Kidney epithelial cell (primary cell): ENCODE data around the gene KMT5C. TPM values are rescaled to one million over a fixed set of nuclear protein-coding genes. Genes with fewer than 3 reads are reported as not detected.

Experiments used
- DNase-seq: peaks from one replicate; pipeline ENCODE4 v3.0.0-alpha.2; 2010; ENCODE audit warnings: low read depth
- H3K27me3 ChIP-seq: 2 replicates; pipeline ENCODE4 v1.6.0; 2011; ENCODE audit warnings: low read length; ENCODE audit not compliant: control insufficient read depth, insufficient read depth
- H3K36me3 ChIP-seq: 2 replicates; pipeline ENCODE4 v1.5.1; 2011; ENCODE audit warnings: low read length; ENCODE audit not compliant: control insufficient read depth, insufficient read depth
- H3K4me3 ChIP-seq: 2 replicates; pipeline ENCODE4 v1.5.1; 2011; ENCODE audit warnings: low read depth, mild to moderate bottlenecking, control low read depth, low read length
- total RNA-seq: library from RNA; depleted of rRNA; stranded (reverse); fragments of >200 nt; gene quantifications from 2 replicates; pipeline ENCODE4 v1.2.3, GENCODE V29; 2015
- TF ChIP-seq, protein P1 (sequence below): IDR thresholded peaks from 2 replicates; pipeline ENCODE4 v1.5.1; 2011; ENCODE audit warnings: mild to moderate bottlenecking, moderate library complexity, low read length, control low read depth, inconsistent platforms; ENCODE audit not compliant: insufficient read depth, poor library complexity, severe bottlenecking

KMT5C gene
- total RNA-seq, 1 donor from 2014 or later, result 11.9 TPM

DNA sequence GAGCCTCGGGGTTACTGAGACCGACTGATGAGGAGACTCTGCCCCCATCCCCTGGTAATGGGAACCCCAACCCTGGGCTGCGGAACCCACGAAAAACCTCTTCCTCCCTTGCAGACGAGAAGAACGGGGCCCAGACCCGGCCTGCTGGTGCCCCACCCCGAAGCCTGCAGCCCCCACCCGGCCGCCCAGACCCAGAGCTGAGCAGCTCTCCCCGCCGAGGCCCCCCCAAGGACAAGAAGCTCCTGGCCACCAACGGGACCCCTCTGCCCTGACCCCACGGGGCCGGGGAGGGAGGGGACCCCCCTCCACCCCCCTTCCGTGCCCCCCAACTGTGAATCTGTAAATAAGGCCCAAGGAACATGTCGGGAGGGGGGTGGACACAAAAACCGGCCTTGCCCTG is 27.9 kb upstream of the KMT5C start:
- Histone ChIP-seq H3K4me3 (no peak overlapping the region), H3K27me3 (peaks cover 2% of the 10 kb centered on the region), H3K36me3 (no peaks in the 10 kb centered on the region)
- TF ChIP-seq, protein P1, sequence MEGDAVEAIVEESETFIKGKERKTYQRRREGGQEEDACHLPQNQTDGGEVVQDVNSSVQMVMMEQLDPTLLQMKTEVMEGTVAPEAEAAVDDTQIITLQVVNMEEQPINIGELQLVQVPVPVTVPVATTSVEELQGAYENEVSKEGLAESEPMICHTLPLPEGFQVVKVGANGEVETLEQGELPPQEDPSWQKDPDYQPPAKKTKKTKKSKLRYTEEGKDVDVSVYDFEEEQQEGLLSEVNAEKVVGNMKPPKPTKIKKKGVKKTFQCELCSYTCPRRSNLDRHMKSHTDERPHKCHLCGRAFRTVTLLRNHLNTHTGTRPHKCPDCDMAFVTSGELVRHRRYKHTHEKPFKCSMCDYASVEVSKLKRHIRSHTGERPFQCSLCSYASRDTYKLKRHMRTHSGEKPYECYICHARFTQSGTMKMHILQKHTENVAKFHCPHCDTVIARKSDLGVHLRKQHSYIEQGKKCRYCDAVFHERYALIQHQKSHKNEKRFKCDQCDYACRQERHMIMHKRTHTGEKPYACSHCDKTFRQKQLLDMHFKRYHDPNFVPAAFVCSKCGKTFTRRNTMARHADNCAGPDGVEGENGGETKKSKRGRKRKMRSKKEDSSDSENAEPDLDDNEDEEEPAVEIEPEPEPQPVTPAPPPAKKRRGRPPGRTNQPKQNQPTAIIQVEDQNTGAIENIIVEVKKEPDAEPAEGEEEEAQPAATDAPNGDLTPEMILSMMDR, result no peak
- DNase-seq, result no peak

GRCh38 chr19:55312621-55313512 is 26.8 kb upstream of the KMT5C start:
- Histone ChIP-seq H3K4me3 (no peak overlapping the region), H3K27me3 (peaks cover 2% of the 10 kb centered on the region), H3K36me3 (no peaks in the 10 kb centered on the region)
- DNase-seq, result no peak
- TF ChIP-seq, protein P1, result no peak

GRCh38 chr19:55314396-55314795 is 25.3 kb upstream of the KMT5C start:
- DNase-seq, result no peak
- TF ChIP-seq, protein P1, result no peak

DNA sequence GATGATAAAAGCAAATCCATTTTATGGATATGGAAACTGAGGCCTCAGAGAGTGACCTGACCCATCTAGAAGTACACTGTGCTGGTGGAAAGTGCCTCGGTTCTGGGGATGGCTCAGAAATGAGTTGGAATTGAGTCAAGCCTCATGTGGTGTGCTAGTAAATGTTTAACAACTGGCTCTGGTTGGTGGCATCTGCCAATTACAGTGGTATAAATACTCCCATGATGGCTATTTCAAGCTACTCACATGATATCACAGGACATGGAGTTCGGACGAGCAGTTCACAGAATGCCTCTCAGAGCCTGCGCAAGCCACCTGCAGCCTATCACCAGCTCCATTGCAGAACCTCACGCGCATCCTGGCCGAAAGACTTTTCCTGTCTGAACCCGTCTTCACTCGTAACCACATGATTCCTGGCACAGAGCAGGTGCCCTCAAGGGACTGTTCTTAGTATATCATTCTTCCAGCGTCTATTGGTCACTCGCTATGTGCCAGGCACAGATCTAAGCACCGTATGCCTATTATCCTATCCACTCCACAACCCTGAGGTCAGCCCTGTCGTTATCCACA is 23.6 kb upstream of the KMT5C start:
- H3K27me3 ChIP-seq, result peaks cover 2% of the 10 kb centered on the region
- H3K36me3 ChIP-seq, result no peaks in the 10 kb centered on the region
- DNase-seq, result no peak
- no peak overlapping the region for H3K4me3 ChIP-seq
- TF ChIP-seq, protein P1, result no peak

More at GRCh38 chr19:55314396-55314795, 25.3 kb upstream of the KMT5C start:
- Histone ChIP-seq H3K36me3 (no peaks in the 10 kb centered on the region), H3K27me3 (peaks cover 2% of the 10 kb centered on the region), H3K4me3 (no peak overlapping the region)

- H3K36me3 ChIP-seq, result no peaks in the 10 kb centered on the region
- no peak overlapping the region for H3K4me3 ChIP-seq
- TF ChIP-seq, protein P1, result no peak
- H3K27me3 ChIP-seq, result peaks cover 2% of the 10 kb centered on the region
- no peak for DNase-seq
Observed at GRCh38 chr19:55316646-55317045, 23.0 kb upstream of the KMT5C start.

DNA sequence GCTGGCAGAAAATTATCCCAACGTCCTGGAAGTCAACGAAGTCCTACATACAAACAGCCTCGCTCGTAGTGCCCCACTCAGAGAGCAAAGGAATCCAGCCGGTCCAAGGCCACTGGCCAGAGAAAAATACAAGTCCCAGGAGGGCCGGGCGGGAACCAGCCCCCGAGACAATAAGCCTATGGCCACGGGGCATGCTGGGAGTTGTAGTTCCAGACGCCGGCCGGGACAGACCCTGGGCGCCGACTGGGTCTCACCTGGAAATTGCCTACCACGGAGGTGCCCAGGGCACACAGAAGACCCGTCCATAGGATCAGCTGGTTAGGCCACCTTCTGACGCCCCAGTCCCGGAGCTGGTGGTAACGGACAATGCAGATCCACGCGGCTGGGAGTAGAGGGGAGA is 19.9 kb upstream of the KMT5C start:
- TF ChIP-seq, protein P1, result no peak

More for the DNA sequence above, 19.9 kb upstream of the KMT5C start:
- Histone ChIP-seq H3K27me3 (no peaks in the 10 kb centered on the region), H3K36me3 (no peaks in the 10 kb centered on the region), H3K4me3 (no peak overlapping the region)
- no peak for DNase-seq
